Sigmoid colon (tissue), 7 donors: Measurements from ENCODE around the gene GPR34. TPM values are rescaled to one million over a fixed set of nuclear protein-coding genes. Genes with fewer than 3 reads are reported as not detected.
A peak's percentile ranks its signal among the peaks of the same experiment; 100 is the strongest.
"Not testable (repeated sequence)": the region's sequence is repeated elsewhere in the genome, so short reads cannot be mapped to it uniquely, and the experiment has no call there.

Source experiments
- DNase-seq: peaks from one replicate; pipeline ENCODE4 v3.0.0-alpha.2; 2019
- H3K27ac ChIP-seq, 4 donors: fragments of 200-600 bp; sonication (generic); one replicate each; pipeline ENCODE4 v1.5.1; 2016 to 2019; ENCODE audit warnings: mild to moderate bottlenecking in 1 of 4
- H3K27me3 ChIP-seq, 3 donors: fragments of 200-600 bp; sonication (generic); one replicate each; pipeline ENCODE4 v1.5.1; 2019; ENCODE audit warnings: mild to moderate bottlenecking in 1 of 3
- H3K36me3 ChIP-seq, 4 donors: fragments of 200-600 bp; sonication (generic); one replicate each; pipeline ENCODE4 v1.5.1; 2016 to 2019
- H3K4me1 ChIP-seq, 4 donors: fragments of 200-600 bp; sonication (generic); one replicate each; pipeline ENCODE4 v1.5.1; 2017 to 2019
- H3K4me3 ChIP-seq, 4 donors: fragments of 200-600 bp; sonication (generic); one replicate each; pipeline ENCODE4 v1.5.1; 2017 to 2019; ENCODE audit warnings: mild to moderate bottlenecking in 2 of 4, moderate library complexity in 1 of 4
- H3K9me3 ChIP-seq, 4 donors: fragments of 200-600 bp in 3 of 4; sonication (generic) in 3 of 4; one replicate each; pipeline versions ENCODE4 v1.5.1 to v1.6.1; 2013 to 2019
- EP300 ChIP-seq, 4 donors: sonication (generic); formaldehyde crosslinking; IDR thresholded peaks; one replicate each; pipeline ENCODE4 v1.6.1; 2017; ENCODE audit warnings: antibody characterized with exemption in 4 of 4
- POLR2A ChIP-seq, 2 donors: fragments of 450-650 bp; IDR thresholded peaks; one replicate each; pipeline ENCODE4 v1.6.1; 2016; ENCODE audit warnings: antibody characterized with exemption in 2 of 2, mild to moderate bottlenecking in 2 of 2, moderate library complexity in 2 of 2
- POLR2AphosphoS5 ChIP-seq, 4 donors: sonication (generic); formaldehyde crosslinking; IDR thresholded peaks; one replicate each; pipeline ENCODE4 v1.6.1; 2017; ENCODE audit warnings: antibody characterized with exemption in 4 of 4
- WGBS, 2 donors: extraction: QIAGEN DNeasy Blood & Tissue Kit; methylation state at CpG; one replicate each; pipeline ENCODE4 v1.1.7; 2013; 5-methylcytosine and 5-hydroxymethylcytosine counted together
- intact Hi-C: fragments of 100-400 bp; cut with DNase I; formaldehyde crosslinking; loops from one replicate; pipeline ENCODE4 v1.15.1; 2023
- polyA plus RNA-seq, 3 donors: library from polyadenylated mRNA; stranded (reverse); fragments of 200-250 nt; gene quantifications; one replicate each; pipeline ENCODE4 v1.2.3, GENCODE V29; 2013
- total RNA-seq, 4 donors: library from RNA; depleted of rRNA; stranded (reverse); fragments of >200 nt; gene quantifications; one replicate each; pipeline ENCODE4 v1.1.0, GENCODE V29; 2016
- TF ChIP-seq, protein P1 (sequence below), 4 experiments: fragments of 450-650 bp in 3 of 4; fragments of 200-600 bp in 1 of 4; IDR thresholded peaks; one replicate each; pipeline ENCODE4 v1.5.1; 2016 to 2019; ENCODE audit warnings: antibody characterized with exemption in 4 of 4, mild to moderate bottlenecking in 3 of 4, moderate library complexity in 2 of 4
- donor health status: healthy with polysubstance abuse.
- donor health status: Bipolar disorder and iron deficiency.
- donor health status: healthy.

Gene GPR34, protein sequence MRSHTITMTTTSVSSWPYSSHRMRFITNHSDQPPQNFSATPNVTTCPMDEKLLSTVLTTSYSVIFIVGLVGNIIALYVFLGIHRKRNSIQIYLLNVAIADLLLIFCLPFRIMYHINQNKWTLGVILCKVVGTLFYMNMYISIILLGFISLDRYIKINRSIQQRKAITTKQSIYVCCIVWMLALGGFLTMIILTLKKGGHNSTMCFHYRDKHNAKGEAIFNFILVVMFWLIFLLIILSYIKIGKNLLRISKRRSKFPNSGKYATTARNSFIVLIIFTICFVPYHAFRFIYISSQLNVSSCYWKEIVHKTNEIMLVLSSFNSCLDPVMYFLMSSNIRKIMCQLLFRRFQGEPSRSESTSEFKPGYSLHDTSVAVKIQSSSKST
- total RNA-seq (10 to 100 TPM in 3 of 4 donors, 1 to 10 TPM in 1; 7.5 to 22.8 (median 10.6) TPM), polyA plus RNA-seq (10 to 100 TPM in 2 of 3 donors, 1 to 10 TPM in 1; 4.6 to 27.7 (median 10.2) TPM)

DNA sequence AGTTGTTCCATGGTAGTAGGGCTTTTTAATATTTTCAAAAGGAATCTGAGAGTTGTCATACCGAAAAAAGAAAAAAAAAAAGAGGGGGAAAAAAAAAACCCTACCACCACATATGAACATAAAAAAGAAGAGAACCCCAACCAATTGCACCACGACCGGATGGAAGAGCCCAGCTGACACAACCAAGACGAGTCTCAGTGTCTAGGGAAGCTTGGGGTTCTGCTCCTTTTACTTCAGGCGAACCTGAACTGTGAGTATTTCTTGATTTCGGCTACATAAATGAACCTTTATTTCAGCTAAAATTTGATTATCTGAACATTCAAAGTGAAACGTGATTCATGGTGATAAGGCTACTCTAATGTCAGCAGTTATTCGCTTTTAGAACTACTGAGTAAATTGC, at the start of gene GPR34:
Gene GPR34, plus strand, starts transcription at position 139 of the 400 bp plus-strand sequence. CDS start 6,661 bp downstream, outside the sequence.
- no peak for DNase-seq
- H3K27ac ChIP-seq: no peak within 1 kb of the TSS
- no peaks in the 10 kb centered on the region for H3K36me3 ChIP-seq
- intact Hi-C loops: no loop called here
- no peaks in the 10 kb centered on the region for H3K9me3 ChIP-seq
- H3K4me3 ChIP-seq: peak within 1 kb of the TSS in 1 of 4 donors; percentile 18
- 62 to 87% methylated on average over 8 of the region's 8 CpGs for WGBS, 2 donors
- no peaks in the 10 kb centered on the region for H3K4me1 ChIP-seq
- TF ChIP-seq EP300 (IDR thresholded peaks at IDR 0.05) (no peak), POLR2AphosphoS5 (IDR thresholded peaks at IDR 0.05) (no peak), POLR2A (IDR thresholded peaks at IDR 0.05) (no peak)
- TF ChIP-seq, protein P1, sequence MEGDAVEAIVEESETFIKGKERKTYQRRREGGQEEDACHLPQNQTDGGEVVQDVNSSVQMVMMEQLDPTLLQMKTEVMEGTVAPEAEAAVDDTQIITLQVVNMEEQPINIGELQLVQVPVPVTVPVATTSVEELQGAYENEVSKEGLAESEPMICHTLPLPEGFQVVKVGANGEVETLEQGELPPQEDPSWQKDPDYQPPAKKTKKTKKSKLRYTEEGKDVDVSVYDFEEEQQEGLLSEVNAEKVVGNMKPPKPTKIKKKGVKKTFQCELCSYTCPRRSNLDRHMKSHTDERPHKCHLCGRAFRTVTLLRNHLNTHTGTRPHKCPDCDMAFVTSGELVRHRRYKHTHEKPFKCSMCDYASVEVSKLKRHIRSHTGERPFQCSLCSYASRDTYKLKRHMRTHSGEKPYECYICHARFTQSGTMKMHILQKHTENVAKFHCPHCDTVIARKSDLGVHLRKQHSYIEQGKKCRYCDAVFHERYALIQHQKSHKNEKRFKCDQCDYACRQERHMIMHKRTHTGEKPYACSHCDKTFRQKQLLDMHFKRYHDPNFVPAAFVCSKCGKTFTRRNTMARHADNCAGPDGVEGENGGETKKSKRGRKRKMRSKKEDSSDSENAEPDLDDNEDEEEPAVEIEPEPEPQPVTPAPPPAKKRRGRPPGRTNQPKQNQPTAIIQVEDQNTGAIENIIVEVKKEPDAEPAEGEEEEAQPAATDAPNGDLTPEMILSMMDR (IDR thresholded peaks at IDR 0.05): no peak
- no peaks in the 10 kb centered on the region for H3K27me3 ChIP-seq

DNA sequence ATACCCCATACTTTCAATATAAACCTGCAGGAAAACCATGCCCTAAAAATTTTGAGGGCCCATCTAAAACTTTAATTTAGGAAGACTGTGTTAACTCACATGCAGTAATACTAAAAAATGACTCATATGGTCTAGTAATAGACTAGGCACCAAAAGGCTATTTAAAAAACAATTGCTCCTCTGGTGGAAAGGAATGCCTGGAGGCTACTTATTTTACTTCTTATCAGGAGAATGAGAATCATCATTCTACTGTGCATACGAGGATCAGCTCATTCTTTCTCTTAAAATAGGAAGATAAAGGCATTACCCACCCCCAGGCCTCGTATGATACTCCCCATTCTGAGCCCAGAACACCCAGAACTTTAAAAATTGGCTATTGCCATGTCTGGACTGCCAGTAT, 42.6 kb upstream of the GPR34 start:
- H3K27ac ChIP-seq, intact Hi-C loops, H3K4me1 ChIP-seq, H3K27me3 ChIP-seq, DNase-seq, H3K4me3 ChIP-seq, H3K36me3 ChIP-seq, H3K9me3 ChIP-seq: not testable (repeated sequence)
- WGBS, 2 donors: 92 to 97% methylated on average over 2 of the region's 2 CpGs

DNA sequence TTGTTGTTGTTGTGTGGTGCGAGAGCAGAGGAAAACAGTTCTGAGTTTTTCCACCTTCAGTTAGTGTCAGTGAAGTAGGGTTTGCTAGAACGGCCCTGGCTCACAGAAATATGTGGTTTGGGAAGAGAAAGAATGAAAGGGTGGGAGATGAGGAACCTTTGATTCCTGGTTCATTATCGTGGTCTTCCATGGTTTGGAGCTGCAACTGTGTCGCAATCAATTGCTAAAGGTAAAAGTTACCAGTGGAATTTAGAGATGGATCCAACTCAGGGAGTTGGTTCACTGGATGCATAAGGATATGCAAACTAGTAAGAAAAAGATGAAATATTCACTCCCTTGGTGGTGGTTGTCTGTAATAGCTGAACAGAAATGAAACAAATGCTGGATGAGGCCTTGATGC, 35.6 kb upstream of the GPR34 start:
- TF ChIP-seq EP300 (IDR thresholded peaks at IDR 0.05): no peak
- TF ChIP-seq POLR2AphosphoS5 (IDR thresholded peaks at IDR 0.05): no peak
- no peak for TF ChIP-seq POLR2A (IDR thresholded peaks at IDR 0.05)
- TF ChIP-seq, protein P1 (IDR thresholded peaks at IDR 0.05): no peak

DNA sequence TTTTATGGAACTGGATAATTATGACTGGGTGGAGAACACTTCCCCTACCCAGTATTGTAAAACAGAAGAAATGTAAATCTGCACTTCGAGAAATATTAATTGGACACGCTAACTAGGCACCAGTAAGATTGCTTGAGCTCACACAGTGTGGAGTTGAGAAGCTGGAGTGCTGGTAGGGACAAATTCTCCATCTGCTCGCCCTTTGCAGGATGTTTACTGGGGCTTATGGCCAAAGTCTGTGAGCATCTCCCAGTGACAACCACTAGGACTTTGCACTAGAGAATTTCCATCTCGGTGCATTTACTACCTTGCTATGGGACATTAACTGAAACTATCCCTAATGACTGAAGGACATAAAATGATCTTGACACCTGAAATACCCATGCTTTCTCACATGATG, 33.7 kb upstream of the GPR34 start:
- TF ChIP-seq, protein P1 (IDR thresholded peaks at IDR 0.05): no peak
- TF ChIP-seq POLR2AphosphoS5 (IDR thresholded peaks at IDR 0.05) (no peak), POLR2A (IDR thresholded peaks at IDR 0.05) (no peak), EP300 (IDR thresholded peaks at IDR 0.05) (no peak)
- no peaks in the 10 kb centered on the region for H3K9me3 ChIP-seq
- no peak for DNase-seq
- WGBS, 2 donors: 65 to 82% methylated on average over 4 of the region's 4 CpGs
- no peak overlapping the region for H3K4me3 ChIP-seq
- H3K36me3 ChIP-seq: peaks cover 0 to 23% (median 2%) of the 10 kb centered on the region in 4 donors
- H3K27me3 ChIP-seq: no peaks in the 10 kb centered on the region
- intact Hi-C loops: no loop called here
- H3K27ac ChIP-seq: no peak overlapping the region
- H3K4me1 ChIP-seq: no peaks in the 10 kb centered on the region

More for the DNA sequence above, 35.6 kb upstream of the GPR34 start:
- no peaks in the 10 kb centered on the region for H3K9me3 ChIP-seq
- WGBS, 2 donors: 96 to 98% methylated on average over 4 of the region's 4 CpGs
- H3K36me3 ChIP-seq: peaks cover 0 to 5% (median 0%) of the 10 kb centered on the region in 4 donors
- no peak overlapping the region for H3K27ac ChIP-seq
- intact Hi-C loops: no loop called here
- no peaks in the 10 kb centered on the region for H3K27me3 ChIP-seq
- H3K4me3 ChIP-seq: no peak overlapping the region
- no peak for DNase-seq
- H3K4me1 ChIP-seq: no peaks in the 10 kb centered on the region

DNA sequence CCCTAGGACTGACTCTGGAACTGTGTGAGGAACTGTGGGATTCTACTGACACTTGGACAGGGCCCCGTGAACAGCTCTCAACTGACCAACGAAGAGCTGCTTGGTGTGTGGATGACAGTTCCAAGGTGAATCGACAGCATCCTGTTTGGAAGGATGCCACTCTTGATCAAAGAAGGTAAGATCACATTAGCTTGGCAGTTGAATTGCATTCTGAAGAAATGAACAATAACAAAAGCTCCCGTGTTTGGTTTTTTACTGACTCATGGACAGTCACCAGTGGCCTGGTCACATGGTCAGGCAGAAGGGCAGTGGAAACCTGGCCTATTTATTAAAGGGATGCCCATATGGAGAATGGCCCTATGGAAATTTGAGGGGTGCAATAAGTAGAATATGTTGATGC, 33.1 kb upstream of the GPR34 start:
- 92 to 94% methylated on average over 4 of the region's 4 CpGs for WGBS, 2 donors
- H3K27ac ChIP-seq: no peak overlapping the region
- no peak for DNase-seq

More for the DNA sequence above, 33.1 kb upstream of the GPR34 start:
- no peaks in the 10 kb centered on the region for H3K9me3 ChIP-seq
- intact Hi-C loops: no loop called here
- H3K36me3 ChIP-seq: peaks cover 0 to 26% (median 2%) of the 10 kb centered on the region in 4 donors
- TF ChIP-seq, protein P1 (IDR thresholded peaks at IDR 0.05): no peak
- TF ChIP-seq POLR2AphosphoS5 (IDR thresholded peaks at IDR 0.05): no peak
- TF ChIP-seq EP300 (IDR thresholded peaks at IDR 0.05): no peak
- no peak for TF ChIP-seq POLR2A (IDR thresholded peaks at IDR 0.05)
- no peak overlapping the region for H3K4me3 ChIP-seq
- H3K4me1 ChIP-seq: no peaks in the 10 kb centered on the region
- H3K27me3 ChIP-seq: no peaks in the 10 kb centered on the region
